A673 (cell line): ENCODE results near the gene FOXP2. TPM values are rescaled to one million over a fixed set of nuclear protein-coding genes. Genes with fewer than 3 reads are reported as not detected.

ENCODE experiments used
- BruUV-seq: library from RNA; stranded (reverse); fragments of 400-500 nt; replicated peaks from 2 replicates; lab custom pipeline; 2021; lab: Mats Ljungman, UMichigan
- CTCF ChIA-PET: fragments of 300-600 bp; sonication (Branson Sonifier 250); formaldehyde crosslinking; loops from one replicate; lab custom pipeline; 2022; ENCODE audit warnings: antibody characterized with exemption; lab: Charles Lee
- POLR2A ChIA-PET: fragments of 300-600 bp; sonication (Branson Sonifier 250); formaldehyde crosslinking; loops from one replicate; lab custom pipeline; 2022; ENCODE audit warnings: antibody characterized with exemption; ENCODE audit not compliant: low non-redundant PET; lab: Charles Lee
- DNase-seq: peaks from one replicate; pipeline ENCODE4 v3.0.0-alpha.2; 2015; ENCODE audit warnings: low spot score
- H3K27ac ChIP-seq: fragments of 200-600 bp; sonication (generic); 2 replicates; pipeline ENCODE4 v1.5.1; 2016; ENCODE audit warnings: mixed run types, low read depth, mild to moderate bottlenecking, mixed read lengths, antibody characterized with exemption, low read length; ENCODE audit not compliant: poor library complexity, severe bottlenecking
- H3K27me3 ChIP-seq: fragments of 200-600 bp; sonication (generic); replicated peaks from 2 replicates; pipeline ENCODE4 v1.6.1; 2017; ENCODE audit warnings: mixed run types, low read depth, mild to moderate bottlenecking, mixed read lengths, antibody characterized with exemption, low read length; ENCODE audit not compliant: insufficient read depth, poor library complexity
- H3K36me3 ChIP-seq: fragments of 200-600 bp; sonication (generic); 2 replicates; pipeline ENCODE4 v1.6.1; 2016; ENCODE audit warnings: mixed run types, mild to moderate bottlenecking, mixed read lengths, antibody characterized with exemption, low read length; ENCODE audit not compliant: insufficient read depth, poor library complexity, severe bottlenecking
- H3K4me1 ChIP-seq: fragments of 200-600 bp; sonication (generic); 2 replicates; pipeline ENCODE4 v1.6.1; 2017; ENCODE audit warnings: mixed run types, mild to moderate bottlenecking, mixed read lengths, antibody characterized with exemption, low read length; ENCODE audit not compliant: insufficient read depth, poor library complexity, severe bottlenecking
- H3K4me3 ChIP-seq: fragments of 200-600 bp; sonication (generic); 2 replicates; pipeline ENCODE4 v1.5.1; 2016; ENCODE audit warnings: low read depth, mixed run types, mild to moderate bottlenecking, mixed read lengths, low read length; ENCODE audit not compliant: poor library complexity, severe bottlenecking
- H3K9me3 ChIP-seq: fragments of 200-600 bp; sonication (generic); 2 replicates; pipeline ENCODE4 v1.6.1; 2016; ENCODE audit warnings: mixed run types, low read depth, mild to moderate bottlenecking, mixed read lengths, antibody characterized with exemption, low read length; ENCODE audit not compliant: poor library complexity, severe bottlenecking
- CTCF ChIP-seq: fragments of 300-800, 200-600 bp; sonication (generic); conservative IDR thresholded peaks from 2 replicates; pipeline ENCODE4 v1.5.1; 2017; ENCODE audit warnings: low read depth, mild to moderate bottlenecking, antibody characterized with exemption, low read length, moderate library complexity, mixed read lengths
- EZH2 ChIP-seq: fragments of 200-600 bp; sonication (generic); IDR thresholded peaks from 2 replicates; pipeline ENCODE4 v1.6.1; 2017; ENCODE audit warnings: borderline replicate concordance, low read depth, mild to moderate bottlenecking, mixed read lengths, antibody characterized with exemption, low read length; ENCODE audit not compliant: poor library complexity, severe bottlenecking
- intact Hi-C: fragments of 100-400 bp; cut with micrococcal nuclease; formaldehyde crosslinking; loops from one replicate; pipeline ENCODE4 v1.10.0; 2022; ENCODE audit not compliant: unreplicated experiment
- total RNA-seq: library from RNA; stranded (reverse); gene quantifications from 2 replicates; pipeline ENCODE4 v1.2.3, GENCODE V29; 2021

The FOXP2 gene
- total RNA-seq, 1 experiment from 2014 or later, result not detected

DNA sequence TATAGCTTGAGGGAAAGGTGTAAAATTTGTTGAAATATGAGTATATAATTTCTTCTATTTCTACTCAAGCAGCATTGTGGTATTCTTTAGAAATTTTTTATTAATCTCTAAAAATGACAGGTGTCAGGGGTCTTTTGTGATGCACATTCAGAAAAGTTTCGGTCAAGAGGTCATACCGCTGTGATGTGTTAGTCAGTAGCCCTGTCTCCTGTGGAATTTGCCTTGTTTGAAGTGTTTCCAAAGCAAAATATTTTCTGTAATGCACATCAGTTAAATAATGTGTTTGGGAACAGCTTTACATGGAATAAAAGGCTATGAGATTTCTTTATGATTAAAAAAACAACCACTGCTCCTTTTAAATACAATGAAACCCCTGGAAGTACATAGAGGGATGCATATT is 35.8 kb downstream of the FOXP2 start:
- peaks cover 12% of the 10 kb centered on the region for H3K27me3 ChIP-seq
- intact Hi-C loops, result no loop called here
- CTCF ChIA-PET, result no interaction called here

DNA sequence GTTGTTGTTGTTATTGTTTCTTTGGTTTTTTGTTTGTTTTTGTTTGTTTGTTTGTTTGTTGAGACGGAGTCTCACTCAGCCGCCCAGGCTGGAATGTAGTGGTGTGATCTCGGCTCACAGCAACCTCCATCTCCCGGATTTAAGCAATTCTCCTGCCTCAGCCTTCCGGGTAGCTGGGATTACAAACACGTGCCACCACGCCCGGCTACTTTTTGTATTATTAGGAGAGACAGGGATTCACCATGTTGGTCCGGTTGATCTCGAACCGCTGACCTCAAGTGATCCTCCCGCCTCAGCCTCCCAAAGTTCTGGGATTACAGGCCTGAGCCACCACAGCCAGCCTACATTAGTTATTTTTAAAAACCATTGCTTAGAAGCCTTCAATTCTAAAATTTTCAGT is 45.0 kb downstream of the FOXP2 start:
- Histone ChIP-seq H3K27me3 (peaks cover 18% of the 10 kb centered on the region), H3K4me3 (no peak overlapping the region), H3K36me3 (no peaks in the 10 kb centered on the region), H3K27ac (no peak overlapping the region), H3K4me1 (no peaks in the 10 kb centered on the region), H3K9me3 (no peaks in the 10 kb centered on the region)
- intact Hi-C loops, result no loop called here
- POLR2A ChIA-PET, result no interaction called here
- TF ChIP-seq CTCF (no peak), EZH2 (no peak)
- BruUV-seq, result no TSS peak
- CTCF ChIA-PET, result no interaction called here
- DNase-seq, result no peak

More for the DNA sequence above, 35.8 kb downstream of the FOXP2 start:
- Histone ChIP-seq H3K4me1 (no peaks in the 10 kb centered on the region), H3K36me3 (no peaks in the 10 kb centered on the region), H3K4me3 (no peak overlapping the region), H3K27ac (no peak overlapping the region), H3K9me3 (no peaks in the 10 kb centered on the region)
- POLR2A ChIA-PET, result no interaction called here
- no peak for TF ChIP-seq CTCF
- no peak for TF ChIP-seq EZH2
- no peak for DNase-seq
- no TSS peak for BruUV-seq

DNA sequence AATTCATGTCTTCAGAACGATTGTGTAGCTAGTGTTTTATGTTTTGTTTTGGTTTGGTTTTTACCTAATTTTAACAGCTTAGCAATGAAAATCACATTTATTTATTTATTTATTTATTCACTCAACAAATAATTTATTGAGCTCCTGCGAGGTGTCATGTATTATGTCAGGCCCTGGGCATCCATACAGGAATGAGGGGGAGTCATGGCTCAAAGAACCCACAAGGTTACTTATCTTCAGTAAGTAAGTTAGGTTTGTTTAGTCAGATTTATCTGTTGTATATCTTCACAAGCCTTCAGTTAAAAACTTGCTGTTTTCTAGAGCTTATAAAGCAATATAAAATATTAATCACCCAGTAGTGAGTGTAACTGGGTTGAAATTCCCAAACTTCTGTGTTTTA is 45.4 kb downstream of the FOXP2 start:
- ChIA-PET CTCF (no interaction called here), POLR2A (no interaction called here)
- DNase-seq, result no peak
- intact Hi-C loops, result no loop called here
- H3K27me3 ChIP-seq, result peaks cover 18% of the 10 kb centered on the region
- no peak overlapping the region for H3K27ac ChIP-seq
- H3K4me3 ChIP-seq, result no peak overlapping the region
- no TSS peak for BruUV-seq
- no peaks in the 10 kb centered on the region for H3K36me3 ChIP-seq
- TF ChIP-seq CTCF (no peak), EZH2 (no peak)
- no peaks in the 10 kb centered on the region for H3K4me1 ChIP-seq
- H3K9me3 ChIP-seq, result no peaks in the 10 kb centered on the region
